ENCODE data around the gene TXN. TPM values are rescaled to one million over a fixed set of nuclear protein-coding genes. Genes with fewer than 3 reads are reported as not detected.

Gene TXN
- total RNA-seq, 1 donor from 2014 or later = 181 TPM

DNA sequence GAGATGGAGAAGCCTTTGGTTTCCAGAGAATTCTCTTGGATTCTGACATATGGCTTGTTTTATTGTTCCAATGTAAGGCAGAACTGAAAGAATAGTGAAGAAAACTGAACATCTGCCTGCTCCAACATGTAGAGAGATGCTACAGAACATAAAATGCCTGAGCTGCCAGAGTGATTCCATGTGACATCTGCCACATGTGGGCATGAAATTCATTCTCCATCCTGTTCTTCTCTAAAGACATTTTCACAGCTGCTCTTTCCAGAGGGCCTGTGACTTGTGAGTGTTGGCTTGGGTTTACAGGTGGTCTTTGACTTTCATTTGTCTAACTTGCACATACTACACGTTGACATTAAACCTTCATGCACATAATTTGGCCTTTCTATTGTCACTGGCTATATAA lies 33.7 kb upstream of the TXN start:
- Mint-ChIP-seq H3K4me3 (no peak overlapping the region), H3K4me1 (no peaks in the 10 kb centered on the region), H3K9me3 (no peaks in the 10 kb centered on the region), H3K36me3 (ENCODE audit: low read depth) (no peaks in the 10 kb centered on the region), H3K27ac (ENCODE audit: unreplicated experiment) (no peak overlapping the region), H3K27me3 (ENCODE audit: low read depth) (no peaks in the 10 kb centered on the region)
- no peak for DNase-seq (ENCODE audit: low read depth, low spot score)
- TF ChIP-seq, protein P1, sequence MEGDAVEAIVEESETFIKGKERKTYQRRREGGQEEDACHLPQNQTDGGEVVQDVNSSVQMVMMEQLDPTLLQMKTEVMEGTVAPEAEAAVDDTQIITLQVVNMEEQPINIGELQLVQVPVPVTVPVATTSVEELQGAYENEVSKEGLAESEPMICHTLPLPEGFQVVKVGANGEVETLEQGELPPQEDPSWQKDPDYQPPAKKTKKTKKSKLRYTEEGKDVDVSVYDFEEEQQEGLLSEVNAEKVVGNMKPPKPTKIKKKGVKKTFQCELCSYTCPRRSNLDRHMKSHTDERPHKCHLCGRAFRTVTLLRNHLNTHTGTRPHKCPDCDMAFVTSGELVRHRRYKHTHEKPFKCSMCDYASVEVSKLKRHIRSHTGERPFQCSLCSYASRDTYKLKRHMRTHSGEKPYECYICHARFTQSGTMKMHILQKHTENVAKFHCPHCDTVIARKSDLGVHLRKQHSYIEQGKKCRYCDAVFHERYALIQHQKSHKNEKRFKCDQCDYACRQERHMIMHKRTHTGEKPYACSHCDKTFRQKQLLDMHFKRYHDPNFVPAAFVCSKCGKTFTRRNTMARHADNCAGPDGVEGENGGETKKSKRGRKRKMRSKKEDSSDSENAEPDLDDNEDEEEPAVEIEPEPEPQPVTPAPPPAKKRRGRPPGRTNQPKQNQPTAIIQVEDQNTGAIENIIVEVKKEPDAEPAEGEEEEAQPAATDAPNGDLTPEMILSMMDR (conservative IDR thresholded peaks at IDR 0.05) = no peak

DNA sequence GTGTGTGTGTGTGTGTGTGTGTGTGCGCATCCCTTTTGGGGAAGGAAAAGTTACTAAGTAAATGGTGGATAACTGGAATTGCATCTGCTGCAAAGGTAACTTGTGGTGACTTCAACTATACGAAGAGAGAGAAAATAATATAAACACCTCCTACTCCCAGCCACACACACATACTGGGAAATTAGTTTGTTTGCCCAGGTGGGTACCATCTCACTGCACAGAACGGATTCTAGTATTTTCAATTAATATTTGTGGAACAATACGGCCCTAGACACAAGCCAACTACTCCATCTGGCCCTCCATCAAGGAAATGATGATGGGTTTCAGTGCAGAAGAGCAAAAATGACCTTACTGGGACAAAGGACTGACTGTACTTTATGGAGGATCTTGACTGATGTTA lies 32.2 kb upstream of the TXN start:
- H3K27me3 Mint-ChIP-seq (ENCODE audit: low read depth) = no peaks in the 10 kb centered on the region

GRCh38 chr9:110287289-110287680 lies 31.0 kb upstream of the TXN start:
- DNase-seq (ENCODE audit: low read depth, low spot score) = no peak
- Mint-ChIP-seq H3K4me3 (no peak overlapping the region), H3K9me3 (peaks cover 2% of the 10 kb centered on the region), H3K27me3 (ENCODE audit: low read depth) (no peaks in the 10 kb centered on the region), H3K4me1 (no peaks in the 10 kb centered on the region), H3K27ac (ENCODE audit: unreplicated experiment) (no peak overlapping the region), H3K36me3 (ENCODE audit: low read depth) (no peaks in the 10 kb centered on the region)
- TF ChIP-seq, protein P1 (conservative IDR thresholded peaks at IDR 0.05) = no peak

More for the DNA sequence above, 32.2 kb upstream of the TXN start:
- Mint-ChIP-seq H3K4me3 (no peak overlapping the region), H3K27ac (ENCODE audit: unreplicated experiment) (no peak overlapping the region), H3K9me3 (no peaks in the 10 kb centered on the region), H3K36me3 (ENCODE audit: low read depth) (no peaks in the 10 kb centered on the region), H3K4me1 (no peaks in the 10 kb centered on the region)
- TF ChIP-seq, protein P1 (conservative IDR thresholded peaks at IDR 0.05) = no peak
- no peak for DNase-seq (ENCODE audit: low read depth, low spot score)

DNA sequence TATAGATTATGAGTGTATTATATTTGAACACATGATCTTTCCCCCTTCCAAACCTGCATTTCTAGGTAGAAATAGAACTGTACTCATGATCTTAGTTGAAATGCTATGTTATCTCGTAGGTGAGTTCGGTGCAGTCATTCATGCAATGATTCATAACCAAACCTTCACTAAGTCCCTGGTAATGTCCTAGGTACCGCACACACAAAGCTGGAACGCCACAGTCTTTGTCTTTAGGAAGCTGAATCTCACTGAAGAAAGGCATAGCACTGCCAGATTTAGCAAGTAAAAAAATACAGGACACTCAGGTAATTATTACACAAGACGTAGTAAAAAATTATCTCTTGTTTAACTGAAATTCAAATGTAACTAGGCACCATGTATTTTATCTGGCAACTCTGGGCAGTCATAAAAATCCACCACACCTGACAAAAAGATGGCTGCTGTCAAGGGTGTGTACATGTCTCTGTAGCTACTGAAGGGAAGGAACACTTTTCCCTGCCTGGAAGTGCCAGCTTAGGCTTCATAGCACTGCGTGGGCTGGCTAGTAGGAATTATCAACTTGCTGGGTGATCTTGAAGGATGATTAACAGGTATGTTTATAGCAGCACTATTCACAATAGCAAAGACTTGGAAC lies 28.0 kb upstream of the TXN start:
- peaks cover 2% of the 10 kb centered on the region for H3K9me3 Mint-ChIP-seq
- H3K4me1 Mint-ChIP-seq = no peaks in the 10 kb centered on the region
- H3K4me3 Mint-ChIP-seq = no peak overlapping the region
- H3K36me3 Mint-ChIP-seq (ENCODE audit: low read depth) = no peaks in the 10 kb centered on the region
- H3K27ac Mint-ChIP-seq (ENCODE audit: unreplicated experiment) = no peak overlapping the region
- H3K27me3 Mint-ChIP-seq (ENCODE audit: low read depth) = no peaks in the 10 kb centered on the region
- no peak for DNase-seq (ENCODE audit: low read depth, low spot score)
- TF ChIP-seq, protein P1 (conservative IDR thresholded peaks at IDR 0.05) = no peak

DNA sequence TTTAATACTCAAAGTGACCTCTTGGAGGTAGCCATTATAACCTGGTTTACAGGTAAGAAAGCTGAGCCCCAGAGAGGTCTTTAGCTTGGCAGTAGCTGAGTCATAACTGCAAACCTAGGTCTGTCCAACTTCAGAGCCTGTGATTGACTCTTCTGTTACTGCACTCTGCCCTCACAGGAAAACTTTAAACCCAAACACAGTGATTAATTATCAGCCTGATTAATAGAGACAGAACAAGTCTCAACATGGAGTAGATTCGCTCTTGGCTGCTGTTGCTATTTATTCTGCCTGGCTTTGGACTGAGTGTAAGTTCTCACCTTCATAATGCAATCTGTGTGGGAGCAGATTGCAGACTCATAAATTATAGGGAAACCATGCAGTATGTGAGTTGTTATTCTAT lies 27.4 kb upstream of the TXN start:
- Mint-ChIP-seq H3K36me3 (ENCODE audit: low read depth) (no peaks in the 10 kb centered on the region), H3K9me3 (peaks cover 2% of the 10 kb centered on the region), H3K4me3 (no peak overlapping the region), H3K27me3 (ENCODE audit: low read depth) (no peaks in the 10 kb centered on the region), H3K27ac (ENCODE audit: unreplicated experiment) (no peak overlapping the region), H3K4me1 (no peaks in the 10 kb centered on the region)
- no peak for DNase-seq (ENCODE audit: low read depth, low spot score)
- TF ChIP-seq, protein P1 (conservative IDR thresholded peaks at IDR 0.05) = no peak

Data from neural crest cell (in vitro differentiated cells).